ENCODE measurements around the gene SERPINB7.

SERPINB7 gene

GRCh38 chr18:63788447-63789096 lies 13.4 kb downstream of the SERPINB7 start:
- DNase-seq = peak; percentile 54 to 74

- DNase-seq = no peak
Measured at GRCh38 chr18:63789327-63789726, 14.1 kb downstream of the SERPINB7 start.

GRCh38 chr18:63795606-63796005 lies 20.4 kb downstream of the SERPINB7 start:
- no peak for DNase-seq

GRCh38 chr18:63799189-63799588 lies 24.0 kb downstream of the SERPINB7 start:
- DNase-seq = no peak

GRCh38 chr18:63801343-63801742 lies 26.1 kb downstream of the SERPINB7 start:
- no peak for DNase-seq

GRCh38 chr18:63808125-63808524 lies 32.9 kb downstream of the SERPINB7 start:
- DNase-seq = no peak

- no peak for DNase-seq
Measured at GRCh38 chr18:63817441-63818051, 42.3 kb downstream of the SERPINB7 start.

GRCh38 chr18:63818212-63818611 lies 43.0 kb downstream of the SERPINB7 start:
- DNase-seq = no peak

GRCh38 chr18:63819786-63820185 lies 44.6 kb downstream of the SERPINB7 start:
- DNase-seq = no peak

- no peak for DNase-seq
Measured at GRCh38 chr18:63820694-63821093, 45.5 kb downstream of the SERPINB7 start.

GRCh38 chr18:63823516-63824219 lies 48.5 kb downstream of the SERPINB7 start:
- no peak for DNase-seq

- DNase-seq = no peak
Measured at GRCh38 chr18:63824220-63824525, 49.0 kb downstream of the SERPINB7 start.

GRCh38 chr18:63828120-63828519 lies 52.9 kb downstream of the SERPINB7 start:
- no peak for DNase-seq

- DNase-seq = no peak
Measured at GRCh38 chr18:63828656-63829055, 53.4 kb downstream of the SERPINB7 start.

- DNase-seq = no peak
Measured at GRCh38 chr18:63829886-63830285, 54.7 kb downstream of the SERPINB7 start.

- DNase-seq = no peak
Measured at GRCh38 chr18:63831080-63831788, 56.0 kb downstream of the SERPINB7 start.

- DNase-seq = no peak
Measured at GRCh38 chr18:63832470-63832869, 57.3 kb downstream of the SERPINB7 start.

GRCh38 chr18:63834471-63835113 lies 59.4 kb downstream of the SERPINB7 start:
- DNase-seq = no peak

GRCh38 chr18:63836456-63836855 lies 61.2 kb downstream of the SERPINB7 start:
- DNase-seq = no peak

- no peak for DNase-seq
Measured at GRCh38 chr18:63837590-63837989, 62.4 kb downstream of the SERPINB7 start.

GRCh38 chr18:63843008-63843407 lies 67.8 kb downstream of the SERPINB7 start:
- DNase-seq = no peak

GRCh38 chr18:63844254-63844653 lies 69.0 kb downstream of the SERPINB7 start:
- peak in 1 of 2 experiments; percentile 24 for DNase-seq

- peak; percentile 10 to 29 for DNase-seq
Measured at GRCh38 chr18:63848159-63848558, 72.9 kb downstream of the SERPINB7 start.

Data from SW 1271 (cell line).